Measurements from ENCODE around the gene B9D1. TPM values are rescaled to one million over a fixed set of nuclear protein-coding genes. Genes with fewer than 3 reads are reported as not detected.

B9D1 gene
- total RNA-seq, 1 experiment from 2014 or later, result 20.0 TPM

DNA sequence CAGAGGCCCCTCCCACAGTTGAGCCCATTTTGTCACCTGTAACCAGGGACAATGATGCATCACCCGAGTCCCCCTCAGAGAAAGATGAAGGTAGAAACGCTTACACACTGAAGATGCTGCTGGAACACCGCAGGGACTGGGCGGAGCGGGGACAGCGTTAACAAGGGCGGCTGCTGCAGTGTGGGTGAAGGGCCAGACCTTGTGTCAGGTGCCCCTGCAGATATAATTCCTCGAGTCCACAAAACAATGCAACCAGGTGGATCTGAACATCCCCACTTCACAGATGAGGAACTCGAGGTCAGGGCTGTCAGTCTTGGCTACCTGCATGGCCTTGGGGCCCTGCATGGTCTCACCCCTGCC lies 9.5 kb upstream of the B9D1 start:
- H3K79me2 ChIP-seq (ENCODE audit: insufficient read depth, low read length), result peaks cover 7% of the 10 kb centered on the region
- RAD21 ChIA-PET (ENCODE audit: low non-redundant PET in 1 of 2, low total read pairs in 2 of 2, uncharacterized antibody in 2 of 2, unreplicated experiment in 2 of 2), result no interaction called here
- DNase-seq (ENCODE audit: low read depth, low spot score), result no peak
- H3K27ac ChIP-seq (ENCODE audit: low read depth, low read length), result no peak overlapping the region
- no peaks in the 10 kb centered on the region for H3K9me2 ChIP-seq (ENCODE audit: insufficient read depth)
- no peaks in the 10 kb centered on the region for H3K27me3 ChIP-seq (ENCODE audit: insufficient read depth, low read length)
- H4K20me1 ChIP-seq (ENCODE audit: insufficient read depth), result no peaks in the 10 kb centered on the region
- intact Hi-C loops (cut with micrococcal nuclease), result no loop called here
- BruUV-seq (replicated peaks), result no TSS peak
- ATAC-seq, result no peak
- CTCF ChIA-PET, result interaction anchor here (1.1 kb wide), 1 partner anchor 9 kb away, joined by 4 read pairs; the partner anchor contains the start of gene B9D1
- H3K4me1 ChIP-seq (ENCODE audit: control insufficient read depth in 1 of 2, insufficient read depth in 2 of 2, low read length in 2 of 2), result peaks cover 7 to 30% of the 10 kb centered on the region in 2 experiments; a peak in 3 of 4 replicates
- TF ChIP-seq RAD21 (IDR thresholded peaks at IDR 0.05; ENCODE audit: low read depth), result no peak
- TF ChIP-seq, protein P1, sequence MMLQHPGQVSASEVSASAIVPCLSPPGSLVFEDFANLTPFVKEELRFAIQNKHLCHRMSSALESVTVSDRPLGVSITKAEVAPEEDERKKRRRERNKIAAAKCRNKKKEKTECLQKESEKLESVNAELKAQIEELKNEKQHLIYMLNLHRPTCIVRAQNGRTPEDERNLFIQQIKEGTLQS (IDR thresholded peaks at IDR 0.05), result no peak
- TF ChIP-seq TCF7L2 (IDR thresholded peaks at IDR 0.05; ENCODE audit: borderline replicate concordance, extremely low read depth, insufficient read depth, insufficient read length), result no peak
- no peak for TF ChIP-seq JUND (IDR thresholded peaks at IDR 0.05)
- no peak overlapping the region for H3K4me3 ChIP-seq (replicated peaks in 1 of 2; ENCODE audit: low read depth in 1 of 2, low read length in 2 of 2)
- no peak overlapping the region for H3K4me2 ChIP-seq (ENCODE audit: low read length)
- POLR2A ChIA-PET, result no interaction called here
- H3K9ac ChIP-seq (ENCODE audit: low read length), result no peak overlapping the region
- H2AFZ ChIP-seq (ENCODE audit: low read depth, low read length, poor library complexity, severe bottlenecking), result no peak overlapping the region
- no peaks in the 10 kb centered on the region for H3K36me3 ChIP-seq (ENCODE audit: control insufficient read depth in 1 of 2, insufficient read depth in 2 of 2, low read length in 2 of 2)
- no peaks in the 10 kb centered on the region for H3K9me3 ChIP-seq (ENCODE audit: control insufficient read depth in 1 of 2, insufficient read depth in 1 of 2, low read depth in 1 of 2, low read length in 2 of 2)

DNA sequence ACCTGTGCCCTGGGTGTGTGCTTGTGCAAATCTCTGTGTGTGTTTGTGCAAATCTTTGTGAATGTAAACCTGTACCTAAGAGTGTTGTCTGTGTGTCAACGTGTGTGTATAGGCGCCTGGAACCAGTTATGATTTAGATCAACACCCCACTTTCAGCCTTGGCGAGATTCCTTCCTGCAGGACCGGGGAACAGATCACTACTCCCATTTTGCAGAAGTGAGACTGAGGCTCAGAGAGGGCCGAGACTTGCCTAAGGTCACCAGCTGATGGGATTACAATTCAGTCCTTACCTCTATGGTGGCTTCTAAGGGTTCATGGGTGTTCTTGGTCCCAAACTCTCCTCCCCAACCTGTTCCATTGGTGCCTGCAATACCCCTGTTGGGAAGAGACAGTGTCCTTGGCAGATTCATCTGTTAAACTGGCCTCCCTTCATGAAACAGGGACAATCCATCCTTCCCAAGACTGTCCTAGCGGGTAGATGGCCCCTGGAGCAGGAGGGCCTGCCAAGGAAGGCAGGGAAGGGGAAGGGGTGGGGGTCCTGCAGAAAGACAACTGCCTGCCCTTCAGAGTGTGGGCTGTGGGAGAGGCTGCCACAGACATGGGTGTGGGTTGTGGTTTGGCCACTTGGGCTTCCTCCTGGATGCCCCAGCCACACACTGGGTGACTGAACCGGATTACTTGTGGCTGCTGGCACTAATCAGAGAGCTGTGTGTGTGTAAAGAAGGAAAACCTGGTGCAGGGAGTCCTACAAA lies 8.9 kb upstream of the B9D1 start:
- Histone ChIP-seq H4K20me1 (ENCODE audit: insufficient read depth) (no peaks in the 10 kb centered on the region), H3K4me3 (replicated peaks in 1 of 2; ENCODE audit: low read depth in 1 of 2, low read length in 2 of 2) (no peak overlapping the region), H3K4me1 (ENCODE audit: control insufficient read depth in 1 of 2, insufficient read depth in 2 of 2, low read length in 2 of 2) (peaks cover 7 to 26% of the 10 kb centered on the region in 2 experiments; a peak in 3 of 4 replicates), H2AFZ (ENCODE audit: low read depth, low read length, poor library complexity, severe bottlenecking) (no peak overlapping the region), H3K36me3 (ENCODE audit: control insufficient read depth in 1 of 2, insufficient read depth in 2 of 2, low read length in 2 of 2) (no peaks in the 10 kb centered on the region), H3K27me3 (ENCODE audit: insufficient read depth, low read length) (no peaks in the 10 kb centered on the region), H3K4me2 (ENCODE audit: low read length) (no peak overlapping the region), H3K79me2 (ENCODE audit: insufficient read depth, low read length) (peaks cover 6% of the 10 kb centered on the region), H3K27ac (ENCODE audit: low read depth, low read length) (no peak overlapping the region), H3K9me2 (ENCODE audit: insufficient read depth) (no peaks in the 10 kb centered on the region), H3K9me3 (ENCODE audit: control insufficient read depth in 1 of 2, insufficient read depth in 1 of 2, low read depth in 1 of 2, low read length in 2 of 2) (no peaks in the 10 kb centered on the region), H3K9ac (ENCODE audit: low read length) (no peak overlapping the region)
- DNase-seq (ENCODE audit: low read depth, low spot score) (no peak), ATAC-seq (no peak)
- BruUV-seq (replicated peaks), result no TSS peak
- POLR2A ChIA-PET, result no interaction called here
- CTCF ChIA-PET, result no interaction called here
- intact Hi-C loops (cut with micrococcal nuclease), result no loop called here
- RAD21 ChIA-PET (ENCODE audit: low non-redundant PET in 1 of 2, low total read pairs in 2 of 2, uncharacterized antibody in 2 of 2, unreplicated experiment in 2 of 2), result no interaction called here
- TF ChIP-seq, protein P2, sequence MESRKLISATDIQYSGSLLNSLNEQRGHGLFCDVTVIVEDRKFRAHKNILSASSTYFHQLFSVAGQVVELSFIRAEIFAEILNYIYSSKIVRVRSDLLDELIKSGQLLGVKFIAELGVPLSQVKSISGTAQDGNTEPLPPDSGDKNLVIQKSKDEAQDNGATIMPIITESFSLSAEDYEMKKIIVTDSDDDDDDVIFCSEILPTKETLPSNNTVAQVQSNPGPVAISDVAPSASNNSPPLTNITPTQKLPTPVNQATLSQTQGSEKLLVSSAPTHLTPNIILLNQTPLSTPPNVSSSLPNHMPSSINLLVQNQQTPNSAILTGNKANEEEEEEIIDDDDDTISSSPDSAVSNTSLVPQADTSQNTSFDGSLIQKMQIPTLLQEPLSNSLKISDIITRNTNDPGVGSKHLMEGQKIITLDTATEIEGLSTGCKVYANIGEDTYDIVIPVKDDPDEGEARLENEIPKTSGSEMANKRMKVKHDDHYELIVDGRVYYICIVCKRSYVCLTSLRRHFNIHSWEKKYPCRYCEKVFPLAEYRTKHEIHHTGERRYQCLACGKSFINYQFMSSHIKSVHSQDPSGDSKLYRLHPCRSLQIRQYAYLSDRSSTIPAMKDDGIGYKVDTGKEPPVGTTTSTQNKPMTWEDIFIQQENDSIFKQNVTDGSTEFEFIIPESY (IDR thresholded peaks at IDR 0.05; ENCODE audit: extremely low read depth, insufficient replicate concordance, low read length), result no peak
- no peak for TF ChIP-seq SP1 (IDR thresholded peaks at IDR 0.05; ENCODE audit: low read depth)
- TF ChIP-seq EZH2phosphoT487 (IDR thresholded peaks at IDR 0.05; ENCODE audit: borderline replicate concordance), result no peak
- no peak for TF ChIP-seq YY1 (IDR thresholded peaks at IDR 0.05; ENCODE audit: extremely low read depth, insufficient replicate concordance, low read depth, low read length)
- TF ChIP-seq ZNF274 (IDR thresholded peaks at IDR 0.05; ENCODE audit: low read depth, low read length), result no peak
- TF ChIP-seq RAD21 (IDR thresholded peaks at IDR 0.05; ENCODE audit: low read depth), result no peak
- TF ChIP-seq SIN3A (IDR thresholded peaks at IDR 0.05; ENCODE audit: low read depth), result no peak
- TF ChIP-seq FOSL1 (IDR thresholded peaks at IDR 0.05; ENCODE audit: low read depth), result no peak
- TF ChIP-seq, protein P3, sequence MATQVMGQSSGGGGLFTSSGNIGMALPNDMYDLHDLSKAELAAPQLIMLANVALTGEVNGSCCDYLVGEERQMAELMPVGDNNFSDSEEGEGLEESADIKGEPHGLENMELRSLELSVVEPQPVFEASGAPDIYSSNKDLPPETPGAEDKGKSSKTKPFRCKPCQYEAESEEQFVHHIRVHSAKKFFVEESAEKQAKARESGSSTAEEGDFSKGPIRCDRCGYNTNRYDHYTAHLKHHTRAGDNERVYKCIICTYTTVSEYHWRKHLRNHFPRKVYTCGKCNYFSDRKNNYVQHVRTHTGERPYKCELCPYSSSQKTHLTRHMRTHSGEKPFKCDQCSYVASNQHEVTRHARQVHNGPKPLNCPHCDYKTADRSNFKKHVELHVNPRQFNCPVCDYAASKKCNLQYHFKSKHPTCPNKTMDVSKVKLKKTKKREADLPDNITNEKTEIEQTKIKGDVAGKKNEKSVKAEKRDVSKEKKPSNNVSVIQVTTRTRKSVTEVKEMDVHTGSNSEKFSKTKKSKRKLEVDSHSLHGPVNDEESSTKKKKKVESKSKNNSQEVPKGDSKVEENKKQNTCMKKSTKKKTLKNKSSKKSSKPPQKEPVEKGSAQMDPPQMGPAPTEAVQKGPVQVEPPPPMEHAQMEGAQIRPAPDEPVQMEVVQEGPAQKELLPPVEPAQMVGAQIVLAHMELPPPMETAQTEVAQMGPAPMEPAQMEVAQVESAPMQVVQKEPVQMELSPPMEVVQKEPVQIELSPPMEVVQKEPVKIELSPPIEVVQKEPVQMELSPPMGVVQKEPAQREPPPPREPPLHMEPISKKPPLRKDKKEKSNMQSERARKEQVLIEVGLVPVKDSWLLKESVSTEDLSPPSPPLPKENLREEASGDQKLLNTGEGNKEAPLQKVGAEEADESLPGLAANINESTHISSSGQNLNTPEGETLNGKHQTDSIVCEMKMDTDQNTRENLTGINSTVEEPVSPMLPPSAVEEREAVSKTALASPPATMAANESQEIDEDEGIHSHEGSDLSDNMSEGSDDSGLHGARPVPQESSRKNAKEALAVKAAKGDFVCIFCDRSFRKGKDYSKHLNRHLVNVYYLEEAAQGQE (IDR thresholded peaks at IDR 0.05; ENCODE audit: low read depth), result no peak

Data from HCT116 (cell line).